Inferior parietal cortex (tissue), 1 donor: ENCODE data around the gene SLC26A9.
"Not testable (repeated sequence)": the region's sequence is repeated elsewhere in the genome, so short reads cannot be mapped to it uniquely, and the experiment has no call there.

ENCODE experiments used
- DNase-seq: peaks from one replicate; pipeline ENCODE4 v3.0.0-alpha.2; 2016; ENCODE audit errors: extremely low spot score

The SLC26A9 gene

GRCh38 chr1:205890631-205891030 lies 52.6 kb downstream of the SLC26A9 start:
- DNase-seq: not testable (repeated sequence)

- DNase-seq: not testable (repeated sequence)
Observed at GRCh38 chr1:205889706-205890105, 53.5 kb downstream of the SLC26A9 start.

GRCh38 chr1:205889006-205889405 lies 54.2 kb downstream of the SLC26A9 start:
- DNase-seq: not testable (repeated sequence)

GRCh38 chr1:205883792-205884191 lies 59.5 kb downstream of the SLC26A9 start:
- no peak for DNase-seq

- no peak for DNase-seq
Observed at GRCh38 chr1:205880923-205881322, 62.3 kb downstream of the SLC26A9 start.

- DNase-seq: no peak
Observed at GRCh38 chr1:205879974-205880373, 63.3 kb downstream of the SLC26A9 start.

- DNase-seq: no peak
Observed at GRCh38 chr1:205878026-205878425, 65.2 kb downstream of the SLC26A9 start.

GRCh38 chr1:205873148-205873547 lies 70.1 kb downstream of the SLC26A9 start:
- DNase-seq: not testable (repeated sequence)

GRCh38 chr1:205870236-205870635 lies 73.0 kb downstream of the SLC26A9 start:
- DNase-seq: no peak
